Stomach (tissue), 4 donors: ENCODE results near the gene C3orf22.

Experiments
- EP300 ChIP-seq: sonication (generic); formaldehyde crosslinking; IDR thresholded peaks from one replicate; pipeline ENCODE4 v1.6.1; 2017; ENCODE audit warnings: antibody characterized with exemption
- POLR2A ChIP-seq, 4 donors: fragments of 450-650 bp; IDR thresholded peaks; one replicate each; pipeline ENCODE4 v1.6.1; 2016; ENCODE audit warnings: antibody characterized with exemption in 4 of 4, control low read depth in 2 of 4, mild to moderate bottlenecking in 1 of 4, moderate library complexity in 1 of 4
- POLR2AphosphoS5 ChIP-seq, 3 donors: sonication (generic); formaldehyde crosslinking; IDR thresholded peaks; one replicate each; pipeline ENCODE4 v1.6.1; 2016; ENCODE audit warnings: antibody characterized with exemption in 3 of 3
- TF ChIP-seq, protein P1 (sequence below), 7 experiments: fragments of 450-650 bp in 4 of 7; fragments of 200-600 bp in 3 of 7; sonication (generic) in 3 of 7; IDR thresholded peaks; one replicate each; pipeline ENCODE4 v1.5.1; 2016 to 2019; ENCODE audit warnings: antibody characterized with exemption in 7 of 7, control low read depth in 2 of 7, mild to moderate bottlenecking in 1 of 7

DNA sequence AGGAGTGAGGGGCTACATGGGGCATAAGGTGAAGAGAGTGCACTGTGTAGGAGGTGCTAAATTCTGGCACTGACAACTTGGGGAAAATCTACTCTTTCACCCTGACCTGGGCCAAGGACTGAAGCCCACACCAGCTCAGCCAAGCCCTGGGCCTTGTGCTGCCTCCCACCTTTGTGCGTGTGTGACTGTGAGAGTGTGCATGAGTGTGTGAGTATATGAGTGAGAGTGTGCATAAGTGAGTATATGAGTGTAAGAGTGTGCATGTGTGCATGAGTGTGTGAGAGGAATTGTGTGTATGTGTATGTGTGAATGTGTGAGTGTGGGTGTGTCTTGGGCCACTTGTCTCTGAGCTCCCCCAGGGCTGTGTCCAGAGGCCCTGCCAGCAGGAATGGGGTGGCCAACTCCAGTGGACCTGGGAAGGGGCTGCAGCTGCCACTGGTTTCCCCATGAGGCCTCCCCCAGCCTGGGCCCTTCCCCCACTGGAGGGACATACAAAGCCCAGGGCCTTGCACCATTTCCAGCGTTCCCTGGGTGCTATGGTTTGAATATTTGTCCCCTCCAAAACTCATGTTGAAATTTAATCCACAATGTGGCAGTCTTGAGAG is 15.2 kb downstream of the C3orf22 start:
- TF ChIP-seq, protein P1, sequence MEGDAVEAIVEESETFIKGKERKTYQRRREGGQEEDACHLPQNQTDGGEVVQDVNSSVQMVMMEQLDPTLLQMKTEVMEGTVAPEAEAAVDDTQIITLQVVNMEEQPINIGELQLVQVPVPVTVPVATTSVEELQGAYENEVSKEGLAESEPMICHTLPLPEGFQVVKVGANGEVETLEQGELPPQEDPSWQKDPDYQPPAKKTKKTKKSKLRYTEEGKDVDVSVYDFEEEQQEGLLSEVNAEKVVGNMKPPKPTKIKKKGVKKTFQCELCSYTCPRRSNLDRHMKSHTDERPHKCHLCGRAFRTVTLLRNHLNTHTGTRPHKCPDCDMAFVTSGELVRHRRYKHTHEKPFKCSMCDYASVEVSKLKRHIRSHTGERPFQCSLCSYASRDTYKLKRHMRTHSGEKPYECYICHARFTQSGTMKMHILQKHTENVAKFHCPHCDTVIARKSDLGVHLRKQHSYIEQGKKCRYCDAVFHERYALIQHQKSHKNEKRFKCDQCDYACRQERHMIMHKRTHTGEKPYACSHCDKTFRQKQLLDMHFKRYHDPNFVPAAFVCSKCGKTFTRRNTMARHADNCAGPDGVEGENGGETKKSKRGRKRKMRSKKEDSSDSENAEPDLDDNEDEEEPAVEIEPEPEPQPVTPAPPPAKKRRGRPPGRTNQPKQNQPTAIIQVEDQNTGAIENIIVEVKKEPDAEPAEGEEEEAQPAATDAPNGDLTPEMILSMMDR (IDR thresholded peaks at IDR 0.05) = no peak
- no peak for TF ChIP-seq EP300
- TF ChIP-seq POLR2AphosphoS5 (IDR thresholded peaks at IDR 0.05) = no peak
- no peak for TF ChIP-seq POLR2A (IDR thresholded peaks at IDR 0.05)
